Activated naive CD8-positive, alpha-beta T cell treated with anti-CD3 and anti-CD28 coated beads, Interleukin-2, amount 10 ng/mL, durations not matched to agents 7 days and 5 days (primary cell): ENCODE results near the gene HYOU1. TPM values are rescaled to one million over a fixed set of nuclear protein-coding genes. Genes with fewer than 3 reads are reported as not detected.
"Not testable (repeated sequence)": the region's sequence is repeated elsewhere in the genome, so short reads cannot be mapped to it uniquely, and the experiment has no call there.

Source experiments
- ATAC-seq: fragments of 150-1000 bp; cut with Tn5 transposase; one replicate; pipeline ENCODE4 v1.10.0; 2021; ENCODE audit warnings: low read depth, moderate library complexity
- POLR2A ChIA-PET: fragments of 350-600 bp; sonication (Branson Sonifier 250); formaldehyde crosslinking; loops from one replicate; lab custom pipeline; 2021; ENCODE audit warnings: antibody characterized with exemption; lab: Charles Lee
- DNase-seq: peaks from one replicate; pipeline ENCODE4 v3.0.0; 2021
- H3K27ac Mint-ChIP-seq: one replicate; pipeline ENCODE4 v1.8.0; 2022; ENCODE audit warnings: mild to moderate bottlenecking, mixed read lengths
- H3K27me3 Mint-ChIP-seq: one replicate; pipeline ENCODE4 v1.8.0; 2022; ENCODE audit warnings: mild to moderate bottlenecking, moderate library complexity, mixed read lengths
- H3K36me3 Mint-ChIP-seq: one replicate; pipeline ENCODE4 v1.8.0; 2021; ENCODE audit warnings: mild to moderate bottlenecking, mixed read lengths
- H3K4me1 Mint-ChIP-seq: one replicate; pipeline ENCODE4 v1.8.0; 2021; ENCODE audit warnings: mixed read lengths
- H3K4me3 Mint-ChIP-seq: one replicate; pipeline ENCODE4 v1.8.0; 2022; ENCODE audit warnings: mild to moderate bottlenecking, moderate library complexity, mixed read lengths
- H3K9me3 Mint-ChIP-seq: one replicate; pipeline ENCODE4 v1.8.0; 2021; ENCODE audit warnings: mixed read lengths
- total RNA-seq, 2 experiments: library from RNA; stranded (reverse); gene quantifications; one replicate each; pipeline ENCODE4 v1.2.3, GENCODE V29; 2021

The HYOU1 gene
- total RNA-seq, 2 experiments from 2014 or later, result 76.5 to 83.1 TPM

DNA sequence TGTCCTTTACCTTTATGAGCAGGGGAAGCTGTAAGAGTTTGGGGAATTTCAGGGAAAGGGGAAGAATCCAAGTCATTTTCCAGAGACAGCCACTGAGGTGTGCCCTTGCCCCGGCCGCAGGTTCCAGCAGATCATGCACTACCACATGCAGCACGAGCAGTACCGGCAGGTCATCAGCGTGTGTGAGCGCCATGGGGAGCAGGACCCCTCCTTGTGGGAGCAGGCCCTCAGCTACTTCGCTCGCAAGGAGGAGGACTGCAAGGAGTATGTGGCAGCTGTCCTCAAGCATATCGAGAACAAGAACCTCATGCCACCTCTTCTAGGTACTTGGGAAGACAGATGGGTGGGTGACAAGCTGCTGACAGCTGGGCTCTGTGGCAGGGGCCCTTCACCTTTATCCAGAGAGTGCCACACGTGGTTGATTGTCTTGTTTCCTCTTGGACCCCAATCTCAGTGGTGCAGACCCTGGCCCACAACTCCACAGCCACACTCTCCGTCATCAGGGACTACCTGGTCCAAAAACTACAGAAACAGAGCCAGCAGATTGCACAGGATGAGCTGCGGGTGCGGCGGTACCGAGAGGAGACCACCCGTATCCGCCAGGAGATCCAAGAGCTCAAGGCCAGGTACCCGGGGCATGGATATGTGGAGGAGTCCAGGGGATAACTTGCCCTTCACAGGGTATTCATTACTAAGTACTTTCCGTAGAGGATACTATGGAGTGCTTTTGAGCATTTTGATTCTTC lies 21.8 kb upstream of the HYOU1 start:
- ATAC-seq (no peak), DNase-seq (no peak)
- peaks cover 7% of the 10 kb centered on the region for H3K36me3 Mint-ChIP-seq
- POLR2A ChIA-PET, result interaction anchor here (1.4 to 1.6 kb wide), 2 partner anchors 11 to 13 kb away, joined by 3 to 7 read pairs; partner anchors contain the start of gene VPS11
- H3K27me3 Mint-ChIP-seq, result no peaks in the 10 kb centered on the region
- no peak overlapping the region for H3K27ac Mint-ChIP-seq
- no peaks in the 10 kb centered on the region for H3K4me1 Mint-ChIP-seq
- no peak overlapping the region for H3K4me3 Mint-ChIP-seq
- no peaks in the 10 kb centered on the region for H3K9me3 Mint-ChIP-seq

- peaks cover 11% of the 10 kb centered on the region for H3K36me3 Mint-ChIP-seq
- POLR2A ChIA-PET, result interaction anchor here (0.6 to 1.6 kb wide), 3 partner anchors 10 to 286 kb away, joined by 3 to 7 read pairs (median 5); partner anchors contain the start of gene VPS11
- DNase-seq, result no peak
- H3K4me3 Mint-ChIP-seq, result no peak overlapping the region
- no peaks in the 10 kb centered on the region for H3K4me1 Mint-ChIP-seq
- H3K9me3 Mint-ChIP-seq, result no peaks in the 10 kb centered on the region
- no peaks in the 10 kb centered on the region for H3K27me3 Mint-ChIP-seq
- no peak for ATAC-seq
- no peak overlapping the region for H3K27ac Mint-ChIP-seq
Observed at GRCh38 chr11:119077839-119078238, 20.8 kb upstream of the HYOU1 start.

DNA sequence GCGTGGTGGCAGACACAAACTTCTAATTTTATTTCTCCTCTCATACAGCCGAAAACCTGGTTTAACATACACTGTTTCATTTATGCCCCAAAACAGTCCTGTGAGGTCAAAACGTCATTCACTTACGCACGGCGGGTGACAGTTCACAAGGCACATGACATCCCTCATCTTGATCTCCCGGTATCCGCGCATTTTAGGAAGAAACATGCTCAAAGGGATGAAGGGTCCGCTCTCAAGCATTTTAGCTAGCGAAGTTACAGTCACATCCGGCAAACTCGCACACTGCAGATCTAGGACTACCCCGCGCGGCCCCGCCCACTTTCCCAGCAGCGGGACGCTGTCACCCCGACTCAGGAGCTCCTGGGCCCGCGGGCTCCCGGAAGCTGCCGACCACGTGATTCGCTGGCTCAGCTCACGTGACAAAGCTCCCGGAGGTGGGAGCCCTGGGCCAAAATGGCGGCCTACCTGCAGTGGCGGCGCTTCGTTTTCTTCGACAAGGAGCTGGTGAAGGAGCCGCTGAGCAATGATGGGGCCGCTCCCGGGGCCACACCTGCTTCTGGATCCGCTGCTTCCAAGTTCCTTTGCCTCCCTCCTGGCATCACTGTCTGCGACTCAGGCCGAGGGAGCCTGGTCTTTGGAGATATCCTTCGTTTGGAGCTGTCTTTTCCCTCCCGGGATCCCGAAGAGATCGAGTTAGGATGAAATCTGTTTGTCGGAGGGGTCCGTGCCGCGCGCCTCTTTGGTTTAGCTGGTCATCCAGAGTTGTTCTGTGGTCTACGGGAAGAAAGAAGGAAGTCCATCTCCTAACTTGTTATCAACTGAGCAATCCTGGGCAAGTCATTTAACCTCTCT lies 10.6 kb upstream of the HYOU1 start, which contains the start of gene VPS11:
TSS of gene VPS11 (plus strand) at position 448 of the 852 bp plus-strand sequence. CDS start at position 454, 6 bp downstream.
- ATAC-seq, result peak; percentile 99
- peak within 1 kb of the TSS; percentile 96 for H3K27ac Mint-ChIP-seq
- no peaks in the 10 kb centered on the region for H3K9me3 Mint-ChIP-seq
- peaks cover 30% of the 10 kb centered on the region for H3K4me1 Mint-ChIP-seq
- POLR2A ChIA-PET, result interaction anchor here (0.6 to 2.4 kb wide), 26 partner anchors 11 to 708 kb away, joined by 3 to 44 read pairs (median 6); partner anchors contain the start of genes C2CD2L, CBL, DPAGT1 and HINFP
- H3K4me3 Mint-ChIP-seq, result peak within 1 kb of the TSS; percentile 92
- H3K27me3 Mint-ChIP-seq, result no peaks in the 10 kb centered on the region
- peaks cover 5% of the 10 kb centered on the region for H3K36me3 Mint-ChIP-seq
- peak; percentile 98 for DNase-seq

DNA sequence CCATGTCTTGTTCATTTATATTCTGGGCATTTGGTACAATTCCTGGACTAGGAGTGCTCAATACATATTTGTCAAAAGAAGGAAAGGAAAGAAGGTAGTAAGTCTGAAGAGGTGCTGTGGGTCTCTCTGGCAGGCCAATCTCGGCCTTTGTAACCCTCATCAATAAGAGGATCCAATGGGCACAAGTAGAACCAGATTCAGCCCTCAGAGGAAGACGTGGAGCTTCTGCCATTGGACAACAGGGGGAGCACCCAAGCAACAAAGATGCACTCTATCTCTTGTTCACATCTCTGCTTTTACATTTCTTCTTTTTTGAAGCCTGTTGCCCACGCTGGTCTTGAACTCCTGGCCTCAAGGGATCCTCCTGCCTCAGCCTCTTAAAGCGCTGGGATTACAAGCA lies 8.4 kb upstream of the HYOU1 start:
- DNase-seq (no peak), ATAC-seq (peak; percentile 23)
- Mint-ChIP-seq H3K4me1 (peaks cover 30% of the 10 kb centered on the region), H3K36me3 (peaks cover 4% of the 10 kb centered on the region), H3K4me3 (peak overlapping the region; percentile 31), H3K27ac (peak overlapping the region; percentile 59), H3K9me3 (no peaks in the 10 kb centered on the region), H3K27me3 (no peaks in the 10 kb centered on the region)
- POLR2A ChIA-PET, result interaction anchor here (1.0 to 1.9 kb wide), 3 partner anchors 9 to 42 kb away, joined by 3 to 7 read pairs (median 6); partner anchors contain the start of genes C2CD2L and HYOU1

- H3K27me3 Mint-ChIP-seq, result no peaks in the 10 kb centered on the region
- DNase-seq (no peak), ATAC-seq (no peak)
- H3K9me3 Mint-ChIP-seq, result no peaks in the 10 kb centered on the region
- H3K36me3 Mint-ChIP-seq, result peaks cover 2% of the 10 kb centered on the region
- H3K4me3 Mint-ChIP-seq, result no peak overlapping the region
- H3K27ac Mint-ChIP-seq, result no peak overlapping the region
- H3K4me1 Mint-ChIP-seq, result peaks cover 29% of the 10 kb centered on the region
- POLR2A ChIA-PET, result interaction anchor here (0.6 kb wide), 1 partner anchor 12 kb away, joined by 6 read pairs; no protein-coding TSS in a partner anchor
Observed at GRCh38 chr11:119062779-119063178, 5.8 kb upstream of the HYOU1 start.

DNA sequence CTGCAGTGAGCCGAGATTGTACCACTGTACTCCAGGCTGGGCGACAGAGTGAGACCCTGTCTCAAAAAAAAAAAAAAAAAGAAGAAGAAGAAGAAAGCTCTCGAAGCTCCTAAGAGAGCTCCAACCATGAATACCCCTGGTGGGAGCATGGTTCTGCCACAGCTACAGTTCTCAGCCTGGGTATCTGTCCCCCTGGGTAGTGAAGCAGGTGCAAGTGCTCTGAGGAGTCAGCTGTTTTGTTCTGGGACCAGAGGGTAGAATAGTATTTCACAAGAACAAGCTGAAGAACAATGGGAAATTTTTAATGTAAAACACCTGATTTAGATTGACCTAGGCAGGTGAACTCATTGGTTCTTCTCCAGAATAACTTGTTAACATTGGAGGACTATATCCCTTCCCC lies 4.3 kb upstream of the HYOU1 start:
- H3K27me3 Mint-ChIP-seq, result no peaks in the 10 kb centered on the region

GRCh38 chr11:119059128-119059527 lies 2.1 kb upstream of the HYOU1 start:
- ATAC-seq, H3K27ac Mint-ChIP-seq, POLR2A ChIA-PET, DNase-seq, H3K27me3 Mint-ChIP-seq, H3K9me3 Mint-ChIP-seq, H3K4me3 Mint-ChIP-seq, H3K36me3 Mint-ChIP-seq: not testable (repeated sequence)
- peaks cover 23% of the 10 kb centered on the region for H3K4me1 Mint-ChIP-seq

More for the DNA sequence above, 4.3 kb upstream of the HYOU1 start:
- POLR2A ChIA-PET, result interaction anchor here (0.7 to 1.0 kb wide), 3 partner anchors 24 to 260 kb away, joined by 4 to 7 read pairs (median 6); no protein-coding TSS in a partner anchor
- no peak overlapping the region for H3K4me3 Mint-ChIP-seq
- peaks cover 24% of the 10 kb centered on the region for H3K4me1 Mint-ChIP-seq
- H3K9me3 Mint-ChIP-seq, result no peaks in the 10 kb centered on the region
- DNase-seq (no peak), ATAC-seq (no peak)
- no peak overlapping the region for H3K27ac Mint-ChIP-seq
- peaks cover 4% of the 10 kb centered on the region for H3K36me3 Mint-ChIP-seq

DNA sequence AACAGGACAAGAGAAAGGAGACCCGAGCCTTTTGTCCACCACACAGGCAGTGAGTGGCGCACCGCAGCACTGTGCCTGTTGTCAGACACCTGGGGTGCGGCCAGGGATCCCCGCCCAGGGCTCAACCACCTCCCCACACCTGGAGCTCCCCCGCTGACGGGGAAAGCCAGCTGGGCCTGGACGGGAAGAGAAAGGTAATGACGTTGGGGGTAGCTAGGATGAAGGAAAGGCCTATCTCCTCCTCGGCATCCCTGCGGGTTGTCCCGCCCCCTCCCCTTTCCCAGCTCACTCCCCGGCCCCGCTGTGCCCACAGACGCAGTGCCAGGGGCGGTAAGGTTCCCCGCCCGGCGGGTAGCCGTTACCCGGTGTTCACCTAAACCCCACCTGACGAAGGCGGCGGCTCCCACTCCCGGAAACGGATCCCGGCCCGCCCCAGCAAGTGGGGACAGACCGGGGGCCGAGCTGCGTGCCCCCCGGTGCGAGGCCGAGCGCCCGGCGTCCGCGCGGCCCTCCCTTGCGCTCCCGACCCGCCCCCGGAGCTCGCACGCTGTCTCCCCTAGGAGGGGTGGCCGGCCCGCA lies 495 bp downstream of the HYOU1 start:
- H3K36me3 Mint-ChIP-seq, result peaks cover 10% of the 10 kb centered on the region

DNA sequence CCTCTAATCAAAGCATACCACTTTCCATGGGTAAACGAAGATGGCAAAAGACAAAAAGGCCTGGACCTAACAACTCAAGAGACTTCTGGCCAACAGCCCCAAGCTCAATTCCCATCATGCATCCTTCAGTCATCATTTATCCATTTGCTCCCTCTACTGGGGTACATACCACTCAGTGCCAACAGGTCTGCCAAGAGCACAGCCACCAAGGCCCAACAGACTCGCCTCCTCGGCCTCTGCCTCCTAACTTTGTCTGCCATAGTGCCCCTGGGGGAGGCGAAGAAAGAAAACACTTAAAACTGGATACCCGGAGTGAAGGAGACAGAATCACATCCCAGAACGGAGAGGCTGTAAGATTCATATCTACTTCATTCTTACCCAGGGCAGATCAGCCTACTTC lies 1.1 kb downstream of the HYOU1 start:
- no peak for DNase-seq
- H3K36me3 Mint-ChIP-seq, result peaks cover 14% of the 10 kb centered on the region

More for the DNA sequence above, 495 bp downstream of the HYOU1 start:
- POLR2A ChIA-PET, result interaction anchor here (0.6 to 4.9 kb wide), 20 partner anchors 8 to 452 kb away, joined by 3 to 44 read pairs (median 4); partner anchors contain the start of genes C2CD2L, DPAGT1, HINFP and HMBS
- Mint-ChIP-seq H3K9me3 (no peaks in the 10 kb centered on the region), H3K4me3 (peak overlapping the region; percentile 98), H3K27me3 (no peaks in the 10 kb centered on the region), H3K4me1 (peaks cover 23% of the 10 kb centered on the region), H3K27ac (peak overlapping the region; percentile 98)
- ATAC-seq (no peak), DNase-seq (peak; percentile 58)

GRCh38 chr11:119054418-119054817 lies 2.6 kb downstream of the HYOU1 start:
- peaks cover 18% of the 10 kb centered on the region for H3K36me3 Mint-ChIP-seq
- POLR2A ChIA-PET, result interaction anchor here (0.6 to 4.9 kb wide), 2 partner anchors 13 to 233 kb away, joined by 3 to 44 read pairs; partner anchors contain the start of gene VPS11
- peaks cover 23% of the 10 kb centered on the region for H3K4me1 Mint-ChIP-seq
- no peak for DNase-seq
- peak overlapping the region; percentile 3 for H3K4me3 Mint-ChIP-seq
- no peak for ATAC-seq
- no peaks in the 10 kb centered on the region for H3K27me3 Mint-ChIP-seq
- no peak overlapping the region for H3K27ac Mint-ChIP-seq
- no peaks in the 10 kb centered on the region for H3K9me3 Mint-ChIP-seq

More for the DNA sequence above, 1.1 kb downstream of the HYOU1 start:
- Mint-ChIP-seq H3K4me1 (peaks cover 23% of the 10 kb centered on the region), H3K9me3 (no peaks in the 10 kb centered on the region), H3K4me3 (peak overlapping the region; percentile 98), H3K27me3 (no peaks in the 10 kb centered on the region), H3K27ac (peak overlapping the region; percentile 79)
- POLR2A ChIA-PET, result interaction anchor here (0.6 to 4.9 kb wide), 16 partner anchors 8 to 266 kb away, joined by 3 to 44 read pairs (median 4); partner anchors contain the start of genes C2CD2L, CENATAC, HINFP and HMBS
- no peak for ATAC-seq

GRCh38 chr11:119052163-119052814 lies 4.7 kb downstream of the HYOU1 start:
- ATAC-seq (no peak), DNase-seq (no peak)
- H3K27ac Mint-ChIP-seq, result no peak overlapping the region
- H3K4me3 Mint-ChIP-seq, result no peak overlapping the region
- POLR2A ChIA-PET, result no interaction called here
- no peaks in the 10 kb centered on the region for H3K27me3 Mint-ChIP-seq
- H3K9me3 Mint-ChIP-seq, result no peaks in the 10 kb centered on the region
- peaks cover 11% of the 10 kb centered on the region for H3K4me1 Mint-ChIP-seq
- peaks cover 25% of the 10 kb centered on the region for H3K36me3 Mint-ChIP-seq
